ENCODE results near the gene DZIP3.
A peak's percentile ranks its signal among the peaks of the same experiment; 100 is the strongest.

The DZIP3 gene, protein sequence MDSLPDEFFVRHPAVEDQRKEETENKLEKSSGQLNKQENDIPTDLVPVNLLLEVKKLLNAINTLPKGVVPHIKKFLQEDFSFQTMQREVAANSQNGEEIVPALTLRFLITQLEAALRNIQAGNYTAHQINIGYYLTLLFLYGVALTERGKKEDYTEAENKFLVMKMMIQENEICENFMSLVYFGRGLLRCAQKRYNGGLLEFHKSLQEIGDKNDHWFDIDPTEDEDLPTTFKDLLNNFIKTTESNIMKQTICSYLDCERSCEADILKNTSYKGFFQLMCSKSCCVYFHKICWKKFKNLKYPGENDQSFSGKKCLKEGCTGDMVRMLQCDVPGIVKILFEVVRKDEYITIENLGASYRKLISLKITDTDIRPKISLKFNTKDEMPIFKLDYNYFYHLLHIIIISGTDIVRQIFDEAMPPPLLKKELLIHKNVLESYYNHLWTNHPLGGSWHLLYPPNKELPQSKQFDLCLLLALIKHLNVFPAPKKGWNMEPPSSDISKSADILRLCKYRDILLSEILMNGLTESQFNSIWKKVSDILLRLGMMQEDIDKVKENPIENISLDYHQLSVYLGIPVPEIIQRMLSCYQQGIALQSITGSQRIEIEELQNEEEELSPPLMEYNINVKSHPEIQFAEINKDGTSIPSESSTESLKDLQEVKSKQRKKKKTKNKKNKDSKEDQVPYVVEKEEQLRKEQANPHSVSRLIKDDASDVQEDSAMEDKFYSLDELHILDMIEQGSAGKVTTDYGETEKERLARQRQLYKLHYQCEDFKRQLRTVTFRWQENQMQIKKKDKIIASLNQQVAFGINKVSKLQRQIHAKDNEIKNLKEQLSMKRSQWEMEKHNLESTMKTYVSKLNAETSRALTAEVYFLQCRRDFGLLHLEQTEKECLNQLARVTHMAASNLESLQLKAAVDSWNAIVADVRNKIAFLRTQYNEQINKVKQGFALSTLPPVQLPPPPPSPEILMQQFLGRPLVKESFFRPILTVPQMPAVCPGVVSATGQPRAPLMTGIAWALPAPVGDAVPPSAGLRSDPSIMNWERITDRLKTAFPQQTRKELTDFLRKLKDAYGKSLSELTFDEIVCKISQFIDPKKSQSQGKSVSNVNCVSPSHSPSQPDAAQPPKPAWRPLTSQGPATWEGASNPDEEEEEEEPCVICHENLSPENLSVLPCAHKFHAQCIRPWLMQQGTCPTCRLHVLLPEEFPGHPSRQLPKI

GRCh38 chr3:108589081-108589997 is at the start of gene DZIP3, which contains the start of gene CIP2A:
Gene DZIP3 (plus strand): TSS chr3:108589722. CDS start chr3:108605407, 15,685 bp downstream.
Gene CIP2A (minus strand): TSS chr3:108589438. CDS start chr3:108589375, 63 bp downstream.
- peak; percentile 99 for DNase-seq (ENCODE audit: low read depth, low spot score)

DNA sequence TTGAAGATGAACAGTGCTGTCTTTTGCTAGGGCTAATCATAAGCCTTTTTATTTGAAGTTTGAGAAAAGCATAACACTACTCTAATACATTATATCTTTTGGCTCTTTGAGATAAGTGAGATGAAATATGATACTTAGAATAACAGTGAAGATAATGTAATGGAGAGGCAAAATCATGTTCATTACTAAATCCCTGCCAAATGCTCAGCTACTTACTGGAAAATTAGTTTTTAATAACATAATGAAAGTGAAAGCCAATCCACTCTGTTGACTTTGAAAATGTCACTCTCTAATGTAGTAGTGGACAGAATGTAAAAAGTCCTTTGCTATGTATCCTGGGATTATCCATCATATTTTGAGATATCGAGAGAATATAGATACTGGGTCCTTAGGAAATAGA is 43.3 kb upstream of the DZIP3 start:
- DNase-seq (ENCODE audit: low read depth, low spot score): no peak

DNA sequence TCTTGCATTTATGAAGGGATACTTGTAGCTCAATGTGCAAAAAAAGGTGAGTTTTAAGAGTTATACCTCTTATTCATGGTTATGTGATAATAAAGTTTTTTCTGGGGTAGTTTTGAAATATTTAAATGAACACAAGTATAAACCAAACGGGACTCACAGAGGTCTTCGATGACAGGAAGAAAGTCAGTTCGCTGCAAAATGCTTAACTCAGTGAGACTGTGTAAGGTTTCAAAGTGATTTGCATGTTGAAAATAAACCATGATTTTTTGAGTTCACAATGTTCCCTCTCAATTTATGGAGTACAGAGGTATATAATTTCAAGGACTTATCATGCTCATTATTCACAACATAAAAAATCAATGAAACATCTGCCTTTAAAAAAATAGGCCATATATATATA is 42.8 kb upstream of the DZIP3 start:
- no peak for DNase-seq (ENCODE audit: low read depth, low spot score)

- no peak for DNase-seq (ENCODE audit: low read depth, low spot score)
Measured at GRCh38 chr3:108548304-108548703, 41.2 kb upstream of the DZIP3 start.

DNA sequence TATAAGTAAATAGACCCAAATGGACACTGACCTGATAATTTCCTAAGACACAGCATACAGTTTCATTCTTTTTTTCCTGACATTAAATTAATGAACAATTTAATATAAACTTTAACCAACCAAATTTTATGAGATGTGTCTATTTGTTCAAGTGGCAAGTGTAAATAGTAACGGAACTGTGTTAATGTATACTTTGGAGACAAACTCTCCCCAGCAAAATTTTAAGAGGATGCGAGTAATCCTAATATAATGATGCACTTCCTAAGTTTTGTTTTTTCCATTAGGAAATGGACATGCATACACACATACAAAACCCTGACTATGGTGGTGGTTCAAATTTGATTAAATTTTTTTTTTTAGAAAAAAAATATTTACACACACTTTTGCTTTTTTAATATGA is 40.6 kb upstream of the DZIP3 start:
- DNase-seq (ENCODE audit: low read depth, low spot score): no peak

GRCh38 chr3:108552267-108553159 is 37.0 kb upstream of the DZIP3 start:
- DNase-seq (ENCODE audit: low read depth, low spot score): no peak

DNA sequence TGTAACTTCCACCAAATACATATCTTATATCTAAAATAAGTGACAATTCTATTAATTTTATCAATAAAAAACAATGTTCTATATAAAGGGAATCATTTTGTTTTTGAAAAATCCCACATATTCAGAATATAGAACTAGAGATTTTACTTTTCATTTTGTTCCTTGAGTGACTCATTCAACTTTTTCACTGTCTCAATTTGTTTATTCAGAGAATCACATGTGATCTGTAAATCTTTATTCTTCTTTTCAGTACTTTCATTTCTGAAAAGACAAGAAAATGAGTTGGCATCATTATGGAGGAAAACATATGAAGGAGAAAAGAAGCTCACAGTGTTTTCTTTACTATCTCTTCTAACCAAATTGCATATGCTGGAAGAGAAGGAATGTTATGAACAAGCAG is 35.3 kb upstream of the DZIP3 start:
- no peak for DNase-seq (ENCODE audit: low read depth, low spot score)

DNA sequence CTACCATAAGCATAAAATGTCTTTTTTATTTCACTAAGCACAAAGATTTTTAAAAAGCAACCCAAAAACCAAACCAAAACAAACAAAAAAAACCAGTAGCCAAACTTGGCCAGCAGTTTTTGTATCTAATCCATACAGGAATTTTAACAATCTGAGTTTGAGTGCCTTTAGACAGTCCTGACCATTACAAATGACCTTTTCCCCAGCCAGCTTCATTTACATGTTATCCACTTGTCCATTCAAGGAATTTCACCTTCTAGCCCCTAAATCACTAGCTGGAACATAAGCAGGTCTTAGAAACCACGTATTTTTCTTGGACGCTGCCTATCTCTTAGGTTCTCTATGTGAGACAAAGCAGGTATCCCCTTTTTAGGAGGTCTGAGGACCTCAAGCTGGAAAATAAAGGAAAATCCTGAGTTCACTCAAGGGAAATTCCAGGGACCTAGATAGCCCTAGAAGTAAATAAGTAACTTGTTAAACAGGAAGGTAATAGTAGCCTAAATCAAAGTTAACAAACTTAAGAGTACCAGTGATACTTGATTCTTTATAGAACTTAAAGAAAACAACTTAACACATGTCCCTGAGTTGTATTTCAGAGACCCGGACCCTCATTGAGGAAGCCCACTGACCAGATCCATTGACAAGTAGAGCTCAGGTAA is 34.5 kb upstream of the DZIP3 start:
- DNase-seq (ENCODE audit: low read depth, low spot score): no peak

GRCh38 chr3:108555966-108556581 is 33.4 kb upstream of the DZIP3 start:
- DNase-seq (ENCODE audit: low read depth, low spot score): no peak

GRCh38 chr3:108562565-108562964 is 27.0 kb upstream of the DZIP3 start:
- no peak for DNase-seq (ENCODE audit: low read depth, low spot score)

GRCh38 chr3:108564564-108564963 is 25.0 kb upstream of the DZIP3 start:
- DNase-seq (ENCODE audit: low read depth, low spot score): no peak

GRCh38 chr3:108565506-108565905 is 24.0 kb upstream of the DZIP3 start:
- no peak for DNase-seq (ENCODE audit: low read depth, low spot score)

DNA sequence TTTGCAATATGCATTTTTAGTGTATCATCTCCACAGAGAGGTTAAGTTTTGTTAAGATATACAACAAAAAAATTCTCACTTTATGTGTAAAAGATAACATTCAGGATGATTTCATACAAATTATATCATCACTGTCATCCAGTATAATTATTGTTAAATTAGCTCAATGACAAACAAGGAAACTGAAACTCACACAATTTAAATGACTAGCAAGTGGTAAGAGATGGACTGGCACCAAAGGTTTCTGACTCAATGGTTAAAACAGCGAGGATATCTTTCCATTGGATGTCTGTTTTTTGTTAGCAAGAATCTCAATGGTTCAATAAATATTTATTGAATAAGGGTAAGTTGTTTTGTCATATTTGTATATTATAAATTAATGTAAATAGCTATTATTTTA is 22.9 kb upstream of the DZIP3 start:
- DNase-seq (ENCODE audit: low read depth, low spot score): no peak

DNA sequence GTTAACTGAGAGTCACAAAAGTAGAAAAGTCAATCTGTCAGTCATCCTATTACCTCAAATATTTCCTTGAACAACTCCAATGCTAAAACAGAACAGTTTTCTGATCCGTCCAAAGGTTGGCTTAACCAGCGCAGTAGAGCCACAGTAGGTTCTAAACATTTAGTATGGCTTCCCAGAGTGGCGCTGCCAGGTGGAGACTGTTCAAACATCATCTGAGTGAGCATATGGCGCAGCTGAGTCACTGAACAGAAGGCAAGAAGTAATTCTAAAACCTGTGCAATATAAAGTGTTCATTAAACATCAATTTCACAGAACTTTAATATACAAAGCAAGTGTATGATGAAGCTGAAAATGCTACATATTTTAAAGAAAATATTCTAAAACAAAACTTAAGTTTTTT is 20.2 kb upstream of the DZIP3 start:
- no peak for DNase-seq (ENCODE audit: low read depth, low spot score)

GRCh38 chr3:108578064-108578463 is 11.5 kb upstream of the DZIP3 start:
- no peak for DNase-seq (ENCODE audit: low read depth, low spot score)

DNA sequence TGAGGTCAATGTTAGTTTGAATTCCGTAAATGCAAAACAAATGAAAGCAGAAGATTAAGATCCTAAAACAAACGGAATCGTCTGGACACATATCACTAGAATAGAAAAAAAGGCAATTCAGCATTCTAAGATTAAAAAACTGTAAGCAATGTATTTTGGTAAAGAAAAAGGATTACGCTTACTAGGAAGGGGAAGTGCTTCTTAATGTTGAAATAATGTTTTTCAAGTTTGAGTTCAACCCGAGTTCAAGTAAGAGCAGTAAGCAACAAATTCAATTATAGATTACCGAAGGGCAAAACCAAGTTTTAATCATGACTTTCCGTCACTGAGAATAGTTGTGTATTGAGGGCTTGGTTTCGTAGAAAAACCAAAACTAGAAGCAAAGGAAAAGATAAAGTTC is 921 bp upstream of the DZIP3 start:
- DNase-seq (ENCODE audit: low read depth, low spot score): no peak

GRCh38 chr3:108589998-108590323 is 439 bp downstream of the DZIP3 start:
- no peak for DNase-seq (ENCODE audit: low read depth, low spot score)

DNA sequence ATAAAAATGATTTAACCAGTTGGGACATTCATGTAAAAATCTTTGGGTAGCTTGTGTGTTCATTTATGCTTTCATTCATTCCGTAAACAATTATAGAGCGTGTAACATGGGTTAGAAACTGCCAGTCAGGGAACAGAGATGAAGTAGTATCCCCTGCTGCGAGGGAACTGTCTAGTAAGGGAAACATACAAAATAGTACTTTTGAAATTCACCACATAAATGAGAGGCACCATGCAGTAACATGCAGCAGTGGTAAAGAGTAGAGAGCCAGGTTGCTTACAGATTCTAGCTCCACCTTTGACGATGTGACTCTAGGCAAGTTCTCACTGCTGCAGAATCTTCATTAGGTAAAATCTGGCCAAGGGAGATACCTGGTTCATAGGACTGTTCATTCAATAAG is 938 bp downstream of the DZIP3 start:
- no peak for DNase-seq (ENCODE audit: low read depth, low spot score)

DNA sequence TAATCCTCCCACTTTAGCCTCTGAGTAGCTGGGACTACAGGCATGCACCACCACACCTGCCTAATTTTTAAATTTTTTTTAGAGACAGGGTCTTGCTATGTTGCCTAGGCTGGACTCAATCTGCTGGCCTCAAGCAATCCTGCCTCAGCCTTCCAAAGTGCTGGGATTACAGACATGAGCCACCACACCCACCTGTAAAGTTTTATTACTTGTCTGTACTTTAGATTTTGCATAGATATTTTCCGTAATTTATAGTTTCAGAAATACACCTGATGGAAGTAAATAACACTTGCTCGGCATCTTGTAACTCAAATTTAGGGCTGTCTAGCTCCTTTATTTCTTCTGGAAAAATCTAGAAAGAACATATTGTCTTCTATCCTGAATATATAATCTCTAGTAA is 5.8 kb downstream of the DZIP3 start:
- no peak for DNase-seq (ENCODE audit: low read depth, low spot score)
